HG02588 (cell line): ENCODE data around the gene VAV2.
A peak's percentile ranks its signal among the peaks of the same experiment; 100 is the strongest.
"Not testable (repeated sequence)": the region's sequence is repeated elsewhere in the genome, so short reads cannot be mapped to it uniquely, and the experiment has no call there.

ENCODE experiments used
- ATAC-seq: cut with Tn5 transposase; IDR thresholded peaks from one replicate; pipeline ENCODE4 v1.9.1; 2021; ENCODE audit warnings: mild to moderate bottlenecking, moderate library complexity; ENCODE audit not compliant: unreplicated experiment

The VAV2 gene

GRCh38 chr9:133996531-133997520 is 4.7 kb upstream of the VAV2 start:
- ATAC-seq = no peak

- no peak for ATAC-seq
These were observed 3.1 kb upstream of the VAV2 start for GRCh38 chr9:133995012-133995896.

DNA sequence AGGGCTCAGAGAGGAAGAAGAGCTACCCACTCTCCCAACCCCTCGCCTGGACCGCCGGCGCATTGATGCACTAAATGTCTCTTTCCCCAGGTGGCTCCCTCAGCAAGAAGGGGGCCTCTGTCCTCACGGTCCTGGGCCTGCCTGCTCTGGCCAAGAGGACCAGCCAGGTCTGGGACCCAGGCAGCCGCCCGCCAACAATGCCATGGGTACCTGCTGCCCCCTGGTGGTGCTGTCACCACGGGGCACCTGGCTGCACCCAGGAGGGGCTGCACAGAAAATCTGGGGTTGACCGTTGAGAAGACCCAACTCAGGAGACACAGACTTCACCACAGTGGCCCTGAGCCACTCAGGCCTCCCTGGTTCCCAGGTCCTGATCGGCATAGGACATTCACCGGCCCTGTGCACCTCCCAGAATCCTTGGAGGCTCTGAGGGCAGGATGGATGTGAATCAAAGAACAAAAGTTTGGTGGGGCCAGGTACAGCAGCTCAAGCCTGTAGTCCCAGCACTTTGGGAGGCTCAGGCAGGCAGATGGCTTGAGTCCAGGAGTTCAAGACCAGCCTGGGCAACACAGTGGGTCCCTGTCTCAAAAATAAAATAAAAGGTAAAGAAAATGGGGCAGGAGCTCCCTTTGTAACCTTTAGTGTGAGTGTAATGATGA is 2.4 kb upstream of the VAV2 start:
- ATAC-seq = no peak

GRCh38 chr9:133993635-133994253 is 1.6 kb upstream of the VAV2 start:
- ATAC-seq = no peak

- ATAC-seq = peak; percentile 53
These were observed 883 bp upstream of the VAV2 start for GRCh38 chr9:133992780-133993634.

DNA sequence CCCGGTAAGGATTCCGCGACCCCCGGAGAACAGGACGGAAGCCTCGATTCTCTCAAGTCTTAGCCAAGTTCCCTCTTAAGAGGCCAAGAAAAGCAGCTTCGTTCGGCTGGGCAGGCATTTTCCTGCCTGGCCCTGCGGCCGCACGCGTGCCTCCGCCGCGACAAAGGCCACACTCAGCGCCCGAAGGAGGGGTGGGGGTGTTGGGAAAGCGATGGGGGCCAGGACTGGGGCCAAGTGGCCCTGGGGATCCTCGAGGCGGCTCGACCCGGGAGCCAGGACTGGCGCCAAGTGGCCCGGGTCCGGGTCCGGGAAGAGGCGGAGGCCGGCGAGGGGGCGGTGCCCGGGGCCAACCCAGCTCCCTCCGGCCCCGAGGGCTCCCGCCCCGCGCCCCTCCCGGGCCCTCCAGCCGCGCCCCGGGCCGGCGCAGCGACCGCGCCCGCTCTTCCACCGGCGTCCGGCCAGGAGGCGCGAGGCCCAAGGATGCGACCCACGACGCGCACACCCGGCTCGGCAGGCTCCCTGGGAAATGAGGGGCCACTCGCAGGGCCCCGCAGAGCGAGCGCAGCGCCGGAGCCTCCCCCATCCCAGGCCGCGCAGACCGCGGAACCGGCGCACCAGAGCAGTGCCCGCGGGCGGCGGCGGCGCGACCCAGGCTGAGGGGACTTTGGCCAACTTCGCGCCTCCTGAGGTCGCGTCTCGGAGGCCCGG is 756 bp downstream of the VAV2 start:
- ATAC-seq = peak; percentile 3

DNA sequence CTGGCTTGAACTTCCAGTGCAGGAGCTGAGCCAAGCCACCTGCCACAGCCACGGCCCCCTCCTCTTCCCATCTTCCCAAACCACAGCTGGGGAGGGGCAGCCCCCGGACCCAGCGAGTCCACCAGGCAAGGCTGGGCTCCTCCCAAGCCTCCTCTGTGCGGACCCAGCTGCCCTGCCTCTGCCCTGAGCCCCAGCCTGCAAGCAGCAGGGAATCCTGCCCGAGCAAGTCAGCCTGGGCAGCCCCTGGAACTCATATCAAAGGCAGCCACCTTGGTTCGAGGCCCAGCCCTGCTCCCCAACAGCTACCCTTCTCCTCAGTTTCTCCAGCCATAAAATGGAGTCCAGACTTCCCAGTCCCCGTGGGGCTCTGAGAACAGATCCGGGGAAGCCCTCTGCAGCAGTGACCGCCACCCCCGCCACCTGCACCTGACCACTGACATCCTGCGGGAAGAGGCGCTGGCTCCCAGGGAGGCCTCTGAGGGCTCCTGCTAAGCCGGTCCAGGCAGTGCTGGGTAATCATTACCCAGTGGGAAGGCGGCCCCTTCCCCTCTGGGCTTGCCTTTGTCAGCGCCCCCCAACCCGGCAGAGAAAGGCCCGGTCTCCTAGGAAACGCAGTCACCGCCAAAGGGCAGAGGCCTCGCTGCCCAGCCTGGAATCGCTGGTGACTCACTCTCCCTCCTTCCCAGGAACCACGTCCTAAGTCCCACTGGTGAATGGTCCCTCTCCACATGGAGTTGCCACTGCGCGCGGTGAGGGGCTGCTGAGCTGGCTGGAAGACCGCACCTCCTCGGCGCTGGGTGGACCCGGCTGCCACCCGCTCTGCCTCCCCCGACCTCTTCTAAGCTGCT is 1.5 kb downstream of the VAV2 start:
- no peak for ATAC-seq

DNA sequence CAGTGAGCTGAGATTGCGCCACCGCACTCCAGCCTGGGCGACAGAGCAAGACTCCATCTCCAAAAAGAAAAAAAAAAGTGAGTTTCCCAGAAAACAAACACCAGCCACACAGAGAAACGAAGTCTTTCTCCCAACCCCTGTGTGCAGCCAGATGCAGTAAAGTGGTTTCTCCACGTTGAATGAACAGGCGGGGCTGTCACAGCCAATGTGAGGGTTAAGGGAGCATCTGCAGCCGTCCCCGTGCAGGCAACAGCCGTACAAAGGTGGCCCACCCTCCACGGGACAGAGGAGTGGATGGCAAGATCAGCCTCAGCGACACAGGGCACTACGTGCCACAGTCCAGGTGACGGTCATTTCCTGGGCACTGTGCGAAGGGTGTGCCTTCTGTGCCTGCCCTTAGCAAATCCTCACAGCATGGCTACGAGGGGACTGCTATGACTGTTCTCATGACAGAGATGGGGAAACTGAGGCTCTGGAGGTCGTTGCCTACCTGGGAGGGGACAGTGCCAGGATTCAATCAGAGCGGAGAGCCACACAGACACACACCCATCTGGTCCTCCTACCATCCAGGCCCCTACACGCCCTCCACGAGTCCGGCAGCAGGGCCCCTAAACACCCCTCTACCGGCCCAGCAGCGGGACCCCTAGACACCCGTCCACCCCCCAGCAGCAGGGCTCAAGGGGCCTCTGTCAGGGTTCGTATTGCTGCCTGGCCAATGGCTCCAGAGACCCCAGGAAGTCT is 2.3 kb downstream of the VAV2 start:
- ATAC-seq = no peak

DNA sequence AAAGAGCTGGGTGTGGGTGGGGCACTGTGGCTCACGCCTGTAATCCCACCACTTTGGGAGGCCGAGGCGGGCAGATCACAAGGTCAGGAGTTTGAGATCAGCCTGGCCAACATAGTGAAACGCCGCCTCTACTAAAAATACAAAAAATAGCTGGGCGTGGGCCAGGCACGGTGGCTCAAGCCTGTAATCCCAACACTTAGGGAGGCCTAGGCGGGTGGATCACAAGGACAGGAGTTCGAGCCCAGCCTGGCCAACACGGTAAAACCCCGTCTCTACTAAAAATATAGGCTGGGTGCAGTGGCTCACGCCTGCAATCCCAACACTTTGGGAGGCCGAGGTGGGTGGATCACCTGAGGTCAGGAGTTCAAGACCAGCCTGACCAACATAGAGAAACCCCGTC is 3.4 kb downstream of the VAV2 start:
- not testable (repeated sequence) for ATAC-seq

DNA sequence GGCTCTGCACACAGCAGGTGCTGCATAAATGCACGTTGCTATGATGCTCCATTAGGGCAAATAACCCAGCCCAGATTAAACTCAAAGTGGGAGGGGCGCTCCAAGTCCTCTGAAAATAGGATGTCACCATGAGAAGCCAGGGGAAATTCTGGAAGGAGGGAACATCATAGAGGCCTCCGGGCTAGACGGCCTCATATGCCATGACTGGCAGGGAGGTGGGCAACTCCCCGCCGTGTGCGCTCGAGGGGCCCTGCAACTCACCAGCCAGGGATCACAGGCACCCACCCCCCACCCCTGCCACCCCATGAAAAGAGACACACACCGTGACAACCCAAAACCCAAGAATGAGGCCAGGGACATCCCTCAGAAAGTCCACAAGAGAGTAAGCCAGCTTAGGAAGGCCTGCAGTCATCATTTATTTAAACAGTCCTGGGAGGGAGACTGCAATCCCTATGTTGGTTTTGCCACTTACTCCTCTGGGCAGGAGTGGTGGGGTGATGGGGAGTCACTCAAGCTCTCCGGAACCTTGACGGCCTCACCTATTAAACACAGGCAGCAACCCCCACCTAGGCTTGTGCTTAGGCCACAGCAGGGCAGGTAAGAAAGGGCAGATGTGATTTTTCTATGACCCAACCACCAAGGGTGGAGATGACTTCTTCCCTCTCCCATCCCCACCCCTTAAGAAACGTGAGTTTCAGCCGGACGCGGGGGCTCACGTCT is 4.0 kb downstream of the VAV2 start:
- no peak for ATAC-seq

DNA sequence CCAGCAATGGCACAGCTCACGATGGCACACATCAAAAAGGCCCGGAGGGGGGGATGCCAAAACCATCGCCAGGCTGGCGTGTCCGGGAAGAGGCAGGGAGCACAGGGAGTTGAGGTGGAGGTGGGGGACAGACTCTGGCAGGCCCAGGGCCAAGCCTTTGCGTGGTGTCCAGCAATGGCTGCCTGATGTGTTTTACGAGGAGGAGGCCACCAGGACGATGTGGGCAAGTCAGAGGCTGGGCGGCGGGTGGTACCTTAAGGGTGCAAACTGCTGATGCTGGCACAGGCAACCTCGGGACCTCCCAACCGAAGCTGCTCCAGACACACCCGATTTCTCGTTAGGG is 4.7 kb downstream of the VAV2 start:
- ATAC-seq = no peak

DNA sequence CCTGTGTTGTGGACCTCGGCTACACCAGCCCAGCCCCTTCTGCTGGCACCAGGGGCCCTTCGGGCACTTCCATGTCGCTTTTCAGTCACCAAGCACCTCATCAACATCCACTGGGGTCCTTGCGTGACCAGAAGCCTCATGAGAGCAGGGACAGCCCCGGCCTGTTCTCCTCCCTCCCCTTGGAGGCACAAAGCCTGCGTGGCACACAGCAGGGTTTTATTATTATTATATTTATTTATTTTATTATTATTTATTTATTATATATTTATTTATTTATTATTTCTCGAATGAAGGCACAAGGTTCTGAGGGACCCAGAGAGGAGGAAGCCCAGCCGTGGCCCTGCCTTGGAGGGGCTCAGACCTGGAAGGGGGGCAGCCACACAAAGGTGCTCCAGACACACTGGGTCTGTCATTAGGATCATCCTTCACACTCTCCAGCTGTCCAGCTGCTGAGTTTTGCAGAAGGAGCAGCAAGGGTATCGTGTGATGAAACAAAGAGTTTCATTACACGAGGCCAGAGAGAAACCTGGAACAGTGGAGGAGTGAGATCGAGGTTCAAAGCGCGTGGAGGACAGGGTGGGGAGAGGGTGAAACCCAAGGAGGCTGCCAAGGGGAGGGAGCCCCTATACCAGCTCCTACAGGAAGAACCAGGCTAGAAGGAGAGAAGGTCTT is 5.2 kb downstream of the VAV2 start:
- no peak for ATAC-seq

- no peak for ATAC-seq
These were observed 6.1 kb downstream of the VAV2 start for GRCh38 chr9:133986061-133986460.

GRCh38 chr9:133982971-133983720 is 9.0 kb downstream of the VAV2 start:
- no peak for ATAC-seq

DNA sequence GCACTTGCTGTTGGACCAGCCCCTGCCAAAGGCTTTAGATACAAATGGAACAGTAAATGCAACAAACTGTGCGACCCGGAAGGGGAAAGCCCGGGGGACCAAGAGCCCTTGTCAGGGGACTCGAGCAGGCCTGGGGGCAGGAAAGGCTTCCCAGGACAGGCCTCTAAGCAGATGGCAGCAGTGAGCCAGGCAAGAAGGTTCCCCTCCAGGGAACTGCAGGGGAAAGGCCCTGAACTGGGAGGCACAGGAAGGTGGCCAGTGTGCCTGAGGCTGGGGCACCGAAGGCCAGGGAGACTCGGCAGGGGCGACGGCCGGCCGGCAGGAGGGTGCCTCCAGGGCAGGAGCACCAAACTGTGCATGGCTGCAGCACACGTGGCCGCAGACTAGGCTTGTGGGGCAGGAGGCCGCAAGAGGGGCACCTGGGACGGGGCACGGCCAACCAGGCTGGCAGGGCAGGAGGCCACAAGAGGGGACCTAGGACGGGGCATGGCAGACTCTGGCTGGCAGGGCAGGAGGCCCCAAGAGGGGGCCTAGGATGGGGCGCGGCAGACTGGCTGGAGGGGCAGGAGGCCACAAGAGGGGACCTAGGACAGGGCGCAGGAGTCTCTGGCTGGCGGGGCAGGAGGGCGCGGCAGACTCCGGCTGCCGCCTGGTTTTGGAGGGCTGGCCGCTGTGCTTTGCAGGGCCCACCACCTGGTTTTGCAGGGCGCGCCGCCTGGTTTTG is 10.0 kb downstream of the VAV2 start:
- no peak for ATAC-seq
